ENCODE results near the gene KLRK1.
"Not testable (repeated sequence)": the region's sequence is repeated elsewhere in the genome, so short reads cannot be mapped to it uniquely, and the experiment has no call there.

Gene KLRK1

DNA sequence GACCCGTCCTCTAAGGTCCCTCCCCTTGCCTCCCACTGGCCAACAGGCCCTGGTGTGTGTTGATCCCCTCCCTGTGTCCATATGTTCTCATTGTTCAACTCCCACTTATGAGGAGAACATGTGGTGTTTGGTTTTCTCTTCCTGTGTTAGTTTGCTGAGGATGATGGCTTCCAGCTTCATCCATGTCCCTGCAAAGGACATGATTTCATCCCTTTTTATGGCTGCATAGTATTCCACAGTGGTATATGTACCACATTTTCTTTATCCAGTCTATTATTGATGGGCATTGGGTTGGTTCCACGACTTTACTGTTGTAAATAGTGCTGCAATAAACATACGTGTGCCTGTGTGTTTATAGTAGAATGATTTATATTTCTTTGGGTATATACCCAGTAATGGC, 38.4 kb downstream of the KLRK1 start:
- not testable (repeated sequence) for H3K36me3 ChIP-seq (ENCODE audit: control insufficient read depth, insufficient read depth, low read length); H3K4me1 ChIP-seq (ENCODE audit: control insufficient read depth, insufficient read depth, low read length); H3K9ac ChIP-seq (ENCODE audit: low read length); H3K27ac ChIP-seq (ENCODE audit: low read depth, low read length); H3K27me3 ChIP-seq (ENCODE audit: control insufficient read depth, insufficient read depth, low read length); H3K4me3 ChIP-seq (ENCODE audit: low read length)

DNA sequence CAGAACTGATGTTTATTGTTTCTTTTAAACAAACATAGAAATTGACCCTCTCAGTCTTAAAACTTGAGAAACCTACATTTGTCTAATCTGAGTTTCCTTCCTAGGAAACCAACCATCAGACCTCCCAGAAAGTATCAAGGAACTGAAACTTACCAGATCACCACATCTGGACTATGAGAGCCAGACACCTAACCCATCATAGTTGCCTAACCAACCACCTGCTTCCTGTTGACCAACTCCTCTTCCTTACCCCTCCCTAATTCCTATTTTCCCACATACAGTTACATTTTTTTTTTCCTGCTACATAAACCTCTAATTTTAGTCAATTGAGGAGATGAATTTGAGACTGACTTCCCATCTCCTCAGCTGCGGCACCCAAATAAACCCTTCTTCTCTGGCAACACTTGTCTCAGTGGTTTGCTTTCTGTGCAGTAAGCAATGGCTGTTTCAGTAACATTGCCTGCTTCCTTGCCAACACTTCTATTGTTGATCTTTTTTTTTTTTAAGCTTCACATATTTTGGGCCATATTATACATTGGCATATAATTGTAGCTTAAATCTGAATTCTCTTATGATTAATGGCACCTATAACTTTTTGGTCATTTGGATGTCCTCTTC, 47.8 kb downstream of the KLRK1 start:
- no peak overlapping the region for H3K27ac ChIP-seq (ENCODE audit: low read depth, low read length)
- no peak overlapping the region for H3K4me3 ChIP-seq (ENCODE audit: low read length)
- H3K4me1 ChIP-seq (ENCODE audit: control insufficient read depth, insufficient read depth, low read length) = no peaks in the 10 kb centered on the region
- H3K36me3 ChIP-seq (ENCODE audit: control insufficient read depth, insufficient read depth, low read length) = no peaks in the 10 kb centered on the region
- H3K9ac ChIP-seq (ENCODE audit: low read length) = no peak overlapping the region
- no peaks in the 10 kb centered on the region for H3K27me3 ChIP-seq (ENCODE audit: control insufficient read depth, insufficient read depth, low read length)

DNA sequence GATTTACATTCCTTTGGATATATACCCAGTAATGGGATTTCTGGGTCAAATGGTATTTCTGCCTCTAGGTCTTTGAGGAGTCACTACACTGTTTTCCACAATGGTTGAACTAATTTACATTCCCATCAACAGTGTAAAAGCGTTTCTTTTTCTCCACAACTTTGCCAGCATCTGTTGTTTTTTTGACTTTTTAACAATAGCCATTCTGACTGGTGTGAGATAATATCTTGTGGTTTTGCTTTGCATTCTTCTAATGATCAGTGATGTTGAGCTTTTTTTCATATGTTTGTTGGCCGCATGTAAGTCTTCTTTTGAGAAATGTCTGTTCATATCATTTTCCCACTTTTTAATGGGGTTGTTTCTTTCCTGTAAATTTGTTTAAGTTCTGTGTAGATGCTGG, 48.9 kb downstream of the KLRK1 start:
- not testable (repeated sequence) for H3K36me3 ChIP-seq (ENCODE audit: control insufficient read depth, insufficient read depth, low read length); H3K4me3 ChIP-seq (ENCODE audit: low read length); H3K4me1 ChIP-seq (ENCODE audit: control insufficient read depth, insufficient read depth, low read length); H3K27ac ChIP-seq (ENCODE audit: low read depth, low read length); H3K9ac ChIP-seq (ENCODE audit: low read length); H3K27me3 ChIP-seq (ENCODE audit: control insufficient read depth, insufficient read depth, low read length)

DNA sequence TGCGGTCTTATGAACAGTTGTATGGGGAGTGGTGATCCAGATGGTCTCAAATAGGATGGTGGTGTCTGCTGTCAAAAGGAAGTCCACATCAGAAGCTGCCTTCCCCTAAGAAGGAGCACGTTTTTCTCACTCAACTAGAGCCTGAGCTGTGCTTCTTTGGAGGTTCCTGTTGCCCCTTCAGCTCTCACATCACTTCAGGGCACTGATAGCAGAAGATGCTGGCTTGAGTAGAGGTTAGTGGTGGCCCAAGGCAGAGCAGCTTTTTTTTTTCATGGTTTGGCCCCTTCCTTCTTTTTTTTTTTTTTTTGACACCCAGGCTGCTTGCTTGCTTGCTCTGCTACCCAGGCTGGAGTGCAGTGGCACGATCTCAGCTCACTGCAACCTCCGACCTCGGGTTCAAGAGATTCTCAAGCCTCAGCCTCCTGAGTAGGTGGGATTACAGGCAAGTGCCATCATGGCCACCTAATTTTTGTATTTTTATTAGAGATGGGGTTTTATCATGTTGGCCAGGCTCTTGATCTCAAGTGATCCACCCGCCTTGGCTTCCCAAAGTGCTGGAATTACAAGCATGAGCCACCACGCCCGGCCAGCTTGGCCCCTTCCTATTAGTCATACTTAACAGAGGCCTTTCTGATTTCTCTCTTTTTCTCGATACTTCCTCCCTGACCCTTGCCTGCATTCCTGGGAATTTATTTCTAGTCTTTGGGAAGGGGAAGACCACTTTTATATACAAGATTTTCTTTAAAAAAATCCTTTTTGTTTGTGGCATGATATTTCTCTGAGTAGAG, 50.6 kb downstream of the KLRK1 start:
- no peak overlapping the region for H3K9ac ChIP-seq (ENCODE audit: low read length)
- H3K27ac ChIP-seq (ENCODE audit: low read depth, low read length) = no peak overlapping the region
- H3K36me3 ChIP-seq (ENCODE audit: control insufficient read depth, insufficient read depth, low read length) = no peaks in the 10 kb centered on the region
- no peak overlapping the region for H3K4me3 ChIP-seq (ENCODE audit: low read length)
- H3K27me3 ChIP-seq (ENCODE audit: control insufficient read depth, insufficient read depth, low read length) = no peaks in the 10 kb centered on the region
- no peaks in the 10 kb centered on the region for H3K4me1 ChIP-seq (ENCODE audit: control insufficient read depth, insufficient read depth, low read length)

DNA sequence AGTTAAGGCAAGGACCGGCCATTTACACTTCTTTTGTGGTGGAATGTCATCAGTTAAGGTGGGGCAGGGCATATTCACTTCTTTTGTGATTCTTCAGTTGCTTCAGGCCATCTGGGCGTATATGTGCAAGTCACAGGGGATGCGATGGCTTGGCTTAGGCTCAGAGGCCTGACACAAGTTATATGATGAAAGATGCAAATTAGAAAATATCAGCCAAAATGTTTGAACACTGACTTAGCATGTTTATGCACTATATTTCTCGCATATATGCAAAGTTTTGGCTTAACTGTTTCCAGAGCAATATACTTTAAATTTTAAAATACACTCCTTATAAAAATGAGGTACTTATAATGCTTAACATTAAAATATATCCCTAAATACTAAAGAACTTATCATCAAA, 51.4 kb downstream of the KLRK1 start:
- H3K4me3 ChIP-seq (ENCODE audit: low read length); H3K36me3 ChIP-seq (ENCODE audit: control insufficient read depth, insufficient read depth, low read length); H3K4me1 ChIP-seq (ENCODE audit: control insufficient read depth, insufficient read depth, low read length); H3K27me3 ChIP-seq (ENCODE audit: control insufficient read depth, insufficient read depth, low read length); H3K27ac ChIP-seq (ENCODE audit: low read depth, low read length); H3K9ac ChIP-seq (ENCODE audit: low read length): not testable (repeated sequence)

DNA sequence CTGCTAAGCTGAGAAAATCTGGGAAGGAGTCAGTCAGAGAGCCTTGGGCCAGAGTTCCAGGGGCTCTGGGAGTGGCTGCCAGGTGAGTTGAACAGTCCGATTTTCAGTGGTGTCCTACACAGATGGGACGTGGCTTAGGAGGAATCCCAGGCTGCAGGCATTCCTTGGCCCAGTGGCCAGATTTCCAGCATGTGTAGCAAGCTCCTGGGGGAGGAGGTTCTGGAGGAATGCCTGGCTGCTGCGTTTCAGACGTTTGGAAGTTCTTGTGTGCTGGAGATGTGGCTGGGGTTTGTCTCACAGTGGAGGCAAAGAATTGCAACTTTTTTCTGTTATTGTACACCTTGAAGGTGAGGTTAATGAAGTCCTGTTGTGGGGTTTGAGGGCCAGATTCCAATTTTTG, 53.6 kb downstream of the KLRK1 start:
- not testable (repeated sequence) for H3K4me3 ChIP-seq (ENCODE audit: low read length); H3K27me3 ChIP-seq (ENCODE audit: control insufficient read depth, insufficient read depth, low read length); H3K9ac ChIP-seq (ENCODE audit: low read length); H3K27ac ChIP-seq (ENCODE audit: low read depth, low read length); H3K4me1 ChIP-seq (ENCODE audit: control insufficient read depth, insufficient read depth, low read length); H3K36me3 ChIP-seq (ENCODE audit: control insufficient read depth, insufficient read depth, low read length)

DNA sequence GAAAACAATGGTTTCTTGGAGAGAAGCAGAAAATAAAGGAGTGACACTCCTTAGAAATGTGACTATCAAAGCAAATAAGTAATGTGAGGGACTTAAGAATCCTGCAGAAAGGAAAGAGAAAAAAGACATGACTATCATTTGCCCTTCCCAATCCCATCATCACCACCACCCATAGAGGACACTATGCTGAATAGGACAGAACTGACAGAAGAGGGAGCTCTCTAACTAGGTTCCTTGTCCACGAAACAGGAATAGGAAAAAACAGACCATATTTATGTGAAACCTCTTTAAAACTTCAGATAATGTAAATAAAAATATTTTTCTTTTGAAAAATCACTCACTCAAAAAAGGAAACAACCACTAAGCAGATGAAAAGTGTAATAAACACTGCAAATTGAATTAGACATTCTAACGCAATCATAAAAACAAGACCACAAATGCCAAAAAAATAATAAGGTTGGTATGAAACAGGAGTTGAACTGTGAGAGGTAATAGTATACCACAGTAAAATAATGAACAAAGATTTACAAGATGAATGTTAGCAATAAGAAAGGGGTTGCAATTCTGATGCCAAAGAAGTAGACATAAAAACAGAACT, 58.1 kb downstream of the KLRK1 start:
- Histone ChIP-seq H3K9ac (ENCODE audit: low read length) (no peak overlapping the region), H3K36me3 (ENCODE audit: control insufficient read depth, insufficient read depth, low read length) (no peaks in the 10 kb centered on the region), H3K27me3 (ENCODE audit: control insufficient read depth, insufficient read depth, low read length) (no peaks in the 10 kb centered on the region), H3K4me1 (ENCODE audit: control insufficient read depth, insufficient read depth, low read length) (no peaks in the 10 kb centered on the region), H3K4me3 (ENCODE audit: low read length) (no peak overlapping the region), H3K27ac (ENCODE audit: low read depth, low read length) (no peak overlapping the region)

DNA sequence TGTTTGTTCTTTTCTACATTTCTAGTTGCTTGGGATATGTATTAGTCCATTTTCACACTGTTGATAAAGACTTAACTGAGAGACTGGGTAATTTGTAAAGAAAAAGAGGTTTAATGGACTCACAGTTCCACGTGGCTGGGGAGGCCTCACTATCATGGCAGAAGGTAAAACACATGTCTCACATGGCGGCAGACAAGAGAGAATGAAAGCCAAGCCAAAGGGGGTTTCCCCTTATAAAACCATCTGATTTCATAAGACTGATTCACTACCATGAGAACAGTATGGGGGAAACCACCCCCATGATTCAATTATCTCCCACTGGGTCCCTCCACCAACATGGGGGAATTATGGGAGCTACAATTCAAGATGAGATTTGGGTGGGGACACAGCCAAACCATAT, 61.1 kb downstream of the KLRK1 start:
- not testable (repeated sequence) for H3K27ac ChIP-seq (ENCODE audit: low read depth, low read length)

More for the DNA sequence above, 61.1 kb downstream of the KLRK1 start:
- H3K4me1 ChIP-seq (ENCODE audit: control insufficient read depth, insufficient read depth, low read length); H3K36me3 ChIP-seq (ENCODE audit: control insufficient read depth, insufficient read depth, low read length); H3K27me3 ChIP-seq (ENCODE audit: control insufficient read depth, insufficient read depth, low read length); H3K4me3 ChIP-seq (ENCODE audit: low read length); H3K9ac ChIP-seq (ENCODE audit: low read length): not testable (repeated sequence)

Measured in rectal smooth muscle tissue (tissue), 1 donor.